Endodermal cell (in vitro differentiated cells): ENCODE results near the gene TMEM38A. TPM values are rescaled to one million over a fixed set of nuclear protein-coding genes. Genes with fewer than 3 reads are reported as not detected.
A peak's percentile ranks its signal among the peaks of the same experiment; 100 is the strongest.
"Not testable (repeated sequence)": the region's sequence is repeated elsewhere in the genome, so short reads cannot be mapped to it uniquely, and the experiment has no call there.

Experiments used
- DNase-seq: peaks from one replicate; pipeline ENCODE4 v3.0.0-alpha.2; 2017
- H3K27ac ChIP-seq: 2 replicates; pipeline ENCODE4 v1.5.1; 2013; ENCODE audit warnings: mild to moderate bottlenecking, low read depth, low read length, moderate library complexity
- H3K27me3 ChIP-seq: 2 replicates; pipeline ENCODE4 v1.6.1; 2013; ENCODE audit warnings: mild to moderate bottlenecking, low read length, moderate library complexity; ENCODE audit not compliant: insufficient read depth, control insufficient read depth, poor library complexity, severe bottlenecking
- H3K36me3 ChIP-seq: 2 replicates; pipeline ENCODE4 v1.7.0; 2013; ENCODE audit warnings: mild to moderate bottlenecking, low read length, moderate library complexity; ENCODE audit not compliant: control insufficient read depth, insufficient read depth
- H3K4me1 ChIP-seq: one replicate; pipeline ENCODE4 v1.7.0; 2013; ENCODE audit warnings: low read length; ENCODE audit not compliant: control insufficient read depth, insufficient read depth
- H3K4me3 ChIP-seq: 2 replicates; pipeline ENCODE4 v1.5.1; 2013; ENCODE audit warnings: mild to moderate bottlenecking, low read length, moderate library complexity
- H3K9ac ChIP-seq: 2 replicates; pipeline ENCODE4 v1.6.1; 2013; ENCODE audit warnings: mild to moderate bottlenecking, low read length, moderate library complexity; ENCODE audit not compliant: poor library complexity, severe bottlenecking; ENCODE audit errors: extremely low read depth
- H3K9me3 ChIP-seq: 2 replicates; pipeline ENCODE4 v1.6.1; 2013; ENCODE audit warnings: mild to moderate bottlenecking, low read length, moderate library complexity; ENCODE audit not compliant: control insufficient read depth
- H3K27ac Mint-ChIP-seq: 2 replicates; pipeline ENCODE4 v1.8.0; 2020; ENCODE audit warnings: mixed read lengths
- H3K27me3 Mint-ChIP-seq: 2 replicates; pipeline ENCODE4 v1.8.0; 2021; ENCODE audit warnings: mild to moderate bottlenecking, mixed read lengths; ENCODE audit not compliant: insufficient read depth
- H3K36me3 Mint-ChIP-seq: 2 replicates; pipeline ENCODE4 v1.8.0; 2020; ENCODE audit warnings: low read depth, mixed read lengths
- H3K4me1 Mint-ChIP-seq: 2 replicates; pipeline ENCODE4 v1.8.0; 2020; ENCODE audit warnings: mixed read lengths
- H3K4me3 Mint-ChIP-seq: 2 replicates; pipeline ENCODE4 v1.8.0; 2020; ENCODE audit warnings: mild to moderate bottlenecking, moderate library complexity, mixed read lengths
- H3K9me3 Mint-ChIP-seq: 2 replicates; pipeline ENCODE4 v1.8.0; 2020; ENCODE audit warnings: mild to moderate bottlenecking, mixed read lengths
- CTCF ChIP-seq: fragments of 200-600 bp; sonication (generic); conservative IDR thresholded peaks from 2 replicates; pipeline ENCODE4 v1.5.0; 2021; ENCODE audit warnings: antibody characterized with exemption, mild to moderate bottlenecking
- WGBS, 2 experiments: methylation state at CpG; one replicate each; pipeline versions ENCODE4 v1.1.5 to v1.1.7; 2013; ENCODE audit warnings: missing lambda C conversion rate in 2 of 2, mixed read lengths in 1 of 2; ENCODE audit not compliant: insufficient coverage in 1 of 2, insufficient read length in 1 of 2; 5-methylcytosine and 5-hydroxymethylcytosine counted together
- total RNA-seq, 2 donors: library from RNA; stranded (reverse); fragmentation: NEBNext Ultra II Directional in 1 of 2; extraction: Animal tissue kit (Norgen Biotek cat#: 25700) in 1 of 2; gene quantifications; 2 replicates in 1 of 2; 3 replicates in 1 of 2; pipeline ENCODE4 v1.2.1, GENCODE V29; 2021

The TMEM38A gene
- total RNA-seq, 2 donors from 2014 or later = 5.1 to 6.8 TPM

- 80 to 91% methylated on average over 2 to 4 of the region's 4 CpGs for WGBS, 2 experiments
- Histone ChIP-seq H3K9me3 (no peaks in the 10 kb centered on the region), H3K27me3 (no peaks in the 10 kb centered on the region), H3K9ac (no peak overlapping the region), H3K4me1 (no peaks in the 10 kb centered on the region), H3K4me3 (no peak overlapping the region), H3K36me3 (no peaks in the 10 kb centered on the region), H3K27ac (no peak overlapping the region)
- Mint-ChIP-seq H3K36me3 (no peaks in the 10 kb centered on the region), H3K4me1 (no peaks in the 10 kb centered on the region), H3K9me3 (no peaks in the 10 kb centered on the region), H3K27ac (no peak overlapping the region), H3K27me3 (peaks cover 3% of the 10 kb centered on the region), H3K4me3 (no peak overlapping the region)
- no peak for DNase-seq
- TF ChIP-seq CTCF = no peak
These were observed 42.7 kb downstream of the TMEM38A start for GRCh38 chr19:16703677-16704076.

- H3K9ac ChIP-seq, H3K36me3 ChIP-seq, H3K4me1 ChIP-seq, H3K4me3 Mint-ChIP-seq, H3K4me1 Mint-ChIP-seq, H3K9me3 Mint-ChIP-seq, H3K4me3 ChIP-seq, H3K27me3 ChIP-seq, H3K36me3 Mint-ChIP-seq, H3K9me3 ChIP-seq, DNase-seq, H3K27ac Mint-ChIP-seq, H3K27me3 Mint-ChIP-seq, H3K27ac ChIP-seq: not testable (repeated sequence)
These were observed 49.9 kb downstream of the TMEM38A start for GRCh38 chr19:16710870-16711269.

- H3K27ac Mint-ChIP-seq = not testable (repeated sequence)
These were observed 51.4 kb downstream of the TMEM38A start for GRCh38 chr19:16712295-16712694.

GRCh38 chr19:16714702-16715287, 53.9 kb downstream of the TMEM38A start:
- Histone ChIP-seq H3K4me1 (no peaks in the 10 kb centered on the region), H3K27ac (no peak overlapping the region), H3K27me3 (no peaks in the 10 kb centered on the region), H3K4me3 (no peak overlapping the region), H3K9ac (no peak overlapping the region), H3K9me3 (no peaks in the 10 kb centered on the region), H3K36me3 (no peaks in the 10 kb centered on the region)
- H3K4me3 Mint-ChIP-seq = no peak overlapping the region
- no peaks in the 10 kb centered on the region for H3K36me3 Mint-ChIP-seq
- no peak overlapping the region for H3K27ac Mint-ChIP-seq
- TF ChIP-seq CTCF = peak; percentile 94
- no peaks in the 10 kb centered on the region for H3K27me3 Mint-ChIP-seq
- no peaks in the 10 kb centered on the region for H3K9me3 Mint-ChIP-seq
- peak; percentile 91 for DNase-seq
- WGBS, 2 experiments = 37 to 60% methylated on average over 2 to 14 of the region's 14 CpGs
- no peaks in the 10 kb centered on the region for H3K4me1 Mint-ChIP-seq

More at GRCh38 chr19:16712295-16712694, 51.4 kb downstream of the TMEM38A start:
- H3K27ac ChIP-seq, H3K36me3 ChIP-seq, H3K9me3 Mint-ChIP-seq, H3K27me3 ChIP-seq, H3K9ac ChIP-seq, H3K4me3 Mint-ChIP-seq, H3K4me1 ChIP-seq, H3K4me3 ChIP-seq, H3K9me3 ChIP-seq, H3K36me3 Mint-ChIP-seq, H3K4me1 Mint-ChIP-seq, DNase-seq, H3K27me3 Mint-ChIP-seq: not testable (repeated sequence)
- WGBS, 2 experiments = 84 to 91% methylated on average over 4 to 9 of the region's 9 CpGs
